Cardiac fibroblast (primary cell): ENCODE data around the gene HES1.

ENCODE experiments used
- DNase-seq, 2 donors: peaks; one replicate each; pipeline versions ENCODE4 v3.0.0 to v3.0.0-alpha.2; 2010; ENCODE audit warnings: low read depth in 2 of 2
- H3K4me3 ChIP-seq, 2 donors: replicated peaks in 1 of 2; 1 replicate in 1 of 2; 2 replicates in 1 of 2; pipeline ENCODE4 v1.5.1; 2011; ENCODE audit warnings: low read depth in 2 of 2, low read length in 2 of 2, mild to moderate bottlenecking in 2 of 2, moderate library complexity in 1 of 2
- TF ChIP-seq, protein P1 (sequence below): IDR thresholded peaks from one replicate; pipeline ENCODE4 v1.5.1; 2011; ENCODE audit warnings: low read depth, mild to moderate bottlenecking, low read length, inconsistent platforms

HES1 gene

DNA sequence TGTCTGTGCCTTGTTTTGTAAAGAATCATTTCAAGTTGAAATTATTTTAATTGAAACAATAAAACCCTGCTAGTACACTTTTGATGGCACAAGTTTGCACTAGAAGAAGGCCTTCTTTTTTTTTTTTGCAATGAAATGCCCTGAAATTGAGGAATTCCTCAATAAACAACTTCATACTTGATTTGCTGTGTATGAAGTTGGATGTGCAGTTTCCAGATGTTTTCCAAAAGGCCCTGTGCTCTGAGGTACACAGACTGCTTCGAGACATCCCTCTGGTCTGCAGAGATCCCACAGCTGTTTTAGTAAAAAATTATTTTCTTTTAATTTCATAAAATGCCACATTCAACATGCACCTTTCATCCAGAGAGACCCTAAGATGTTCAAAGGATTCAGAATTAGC is 48.9 kb downstream of the HES1 start:
- TF ChIP-seq, protein P1, sequence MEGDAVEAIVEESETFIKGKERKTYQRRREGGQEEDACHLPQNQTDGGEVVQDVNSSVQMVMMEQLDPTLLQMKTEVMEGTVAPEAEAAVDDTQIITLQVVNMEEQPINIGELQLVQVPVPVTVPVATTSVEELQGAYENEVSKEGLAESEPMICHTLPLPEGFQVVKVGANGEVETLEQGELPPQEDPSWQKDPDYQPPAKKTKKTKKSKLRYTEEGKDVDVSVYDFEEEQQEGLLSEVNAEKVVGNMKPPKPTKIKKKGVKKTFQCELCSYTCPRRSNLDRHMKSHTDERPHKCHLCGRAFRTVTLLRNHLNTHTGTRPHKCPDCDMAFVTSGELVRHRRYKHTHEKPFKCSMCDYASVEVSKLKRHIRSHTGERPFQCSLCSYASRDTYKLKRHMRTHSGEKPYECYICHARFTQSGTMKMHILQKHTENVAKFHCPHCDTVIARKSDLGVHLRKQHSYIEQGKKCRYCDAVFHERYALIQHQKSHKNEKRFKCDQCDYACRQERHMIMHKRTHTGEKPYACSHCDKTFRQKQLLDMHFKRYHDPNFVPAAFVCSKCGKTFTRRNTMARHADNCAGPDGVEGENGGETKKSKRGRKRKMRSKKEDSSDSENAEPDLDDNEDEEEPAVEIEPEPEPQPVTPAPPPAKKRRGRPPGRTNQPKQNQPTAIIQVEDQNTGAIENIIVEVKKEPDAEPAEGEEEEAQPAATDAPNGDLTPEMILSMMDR, result no peak
- H3K4me3 ChIP-seq, result no peak overlapping the region
- DNase-seq, result no peak

DNA sequence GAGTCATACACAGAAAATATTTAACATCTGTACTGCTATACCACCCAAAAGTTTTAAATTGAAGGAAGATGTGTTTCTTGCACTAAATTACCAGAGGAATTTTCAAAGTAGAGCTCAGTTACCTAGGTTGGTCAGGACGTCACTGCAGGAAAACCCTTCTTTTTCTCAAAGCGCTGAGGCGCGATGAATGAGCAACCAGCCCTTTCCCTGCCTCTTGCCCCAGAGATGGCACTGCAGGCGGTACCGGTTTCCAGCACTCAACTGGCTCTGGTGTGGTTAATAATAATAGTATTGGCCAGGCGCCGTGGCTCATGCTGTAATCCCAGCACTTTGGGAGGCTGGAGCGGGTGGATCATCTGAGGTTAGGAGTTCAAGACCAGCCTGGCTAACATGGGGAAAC is 49.3 kb downstream of the HES1 start:
- TF ChIP-seq, protein P1, result no peak
- no peak overlapping the region for H3K4me3 ChIP-seq
- DNase-seq, result no peak

DNA sequence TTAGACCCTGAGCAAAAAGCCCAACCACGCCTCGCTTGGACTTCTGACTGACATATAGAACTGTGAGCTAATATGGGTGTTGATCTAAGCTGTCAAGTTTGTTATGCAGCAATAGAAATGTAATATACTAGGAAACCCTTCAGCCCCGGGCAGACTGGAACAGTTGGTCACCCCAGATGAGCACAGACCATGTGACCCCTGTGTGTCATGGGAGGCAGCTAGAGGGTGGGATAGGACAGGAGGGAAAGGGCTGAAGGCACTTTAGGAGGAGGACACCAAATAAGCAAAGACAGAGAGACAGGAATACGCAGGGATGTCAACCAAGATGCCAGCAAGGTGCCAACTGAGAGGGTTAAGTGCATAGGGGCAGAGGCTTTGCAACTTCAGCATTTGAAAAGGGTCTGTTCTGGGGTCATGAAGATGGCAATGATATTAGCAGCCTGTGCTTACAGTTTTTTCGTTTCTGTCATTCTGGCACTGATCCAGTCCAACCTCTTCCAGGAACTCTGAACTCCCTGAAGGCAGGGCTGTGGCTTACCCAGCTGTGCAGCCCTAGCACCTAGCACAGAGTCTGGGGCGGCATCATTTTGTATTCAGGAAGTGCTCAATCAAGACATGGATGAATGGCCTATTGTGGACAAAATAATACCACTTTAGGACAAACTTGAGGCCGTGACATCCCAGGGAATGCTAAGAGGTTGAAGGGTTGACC is 51.4 kb downstream of the HES1 start:
- DNase-seq, result no peak
- TF ChIP-seq, protein P1, result no peak

More for the DNA sequence above, 51.4 kb downstream of the HES1 start:
- H3K4me3 ChIP-seq, result no peak overlapping the region
